GM06990 (cell line): ENCODE data around the gene ARAP2.

Source experiments
- DNase-seq: peaks from one replicate; pipeline ENCODE4 v3.0.0-alpha.2; 2011; ENCODE audit not compliant: insufficient read length; ENCODE audit errors: extremely low read depth
- H3K27me3 ChIP-seq: replicated peaks from 2 replicates; pipeline ENCODE4 v1.6.0; 2011; ENCODE audit warnings: low read length; ENCODE audit not compliant: control insufficient read depth, insufficient read depth
- H3K36me3 ChIP-seq: 2 replicates; pipeline ENCODE4 v1.5.1; 2011; ENCODE audit warnings: low read length; ENCODE audit not compliant: control insufficient read depth, insufficient read depth
- H3K4me3 ChIP-seq: replicated peaks from 2 replicates; pipeline ENCODE4 v1.5.1; 2011; ENCODE audit warnings: low read depth, mild to moderate bottlenecking, control low read depth, low read length
- CTCF ChIP-seq: IDR thresholded peaks from 2 replicates; pipeline ENCODE4 v1.5.1; 2011; ENCODE audit warnings: low read length, control low read depth, mild to moderate bottlenecking, inconsistent platforms; ENCODE audit not compliant: insufficient read depth, poor library complexity, severe bottlenecking

Gene ARAP2

GRCh38 chr4:36082817-36083216 lies 161.5 kb downstream of the ARAP2 start:
- Histone ChIP-seq H3K27me3 (no peaks in the 10 kb centered on the region), H3K4me3 (no peak overlapping the region), H3K36me3 (peaks cover under 1% of the 10 kb centered on the region; the same call in 1 of the 2 replicates)
- no peak for DNase-seq
- no peak for TF ChIP-seq CTCF

GRCh38 chr4:36081185-36081584 lies 163.1 kb downstream of the ARAP2 start:
- Histone ChIP-seq H3K4me3 (no peak overlapping the region), H3K36me3 (peaks cover 2% of the 10 kb centered on the region; the same call in 1 of the 2 replicates), H3K27me3 (no peaks in the 10 kb centered on the region)
- TF ChIP-seq CTCF, result no peak
- peak; percentile 31 for DNase-seq

- DNase-seq, result no peak
- Histone ChIP-seq H3K27me3 (no peaks in the 10 kb centered on the region), H3K36me3 (peaks cover 2% of the 10 kb centered on the region; the same call in 1 of the 2 replicates), H3K4me3 (no peak overlapping the region)
- TF ChIP-seq CTCF, result no peak
Observed at GRCh38 chr4:36079666-36080065, 164.6 kb downstream of the ARAP2 start.

- H3K36me3 ChIP-seq, result peaks cover 2% of the 10 kb centered on the region; the same call in 1 of the 2 replicates
- no peaks in the 10 kb centered on the region for H3K27me3 ChIP-seq
Observed at GRCh38 chr4:36078319-36078718, 166.0 kb downstream of the ARAP2 start.

GRCh38 chr4:36072529-36072928 lies 171.8 kb downstream of the ARAP2 start:
- TF ChIP-seq CTCF, result no peak
- DNase-seq, result no peak
- no peaks in the 10 kb centered on the region for H3K27me3 ChIP-seq
- H3K4me3 ChIP-seq, result no peak overlapping the region
- no peaks in the 10 kb centered on the region; the same call in none of the 2 replicates for H3K36me3 ChIP-seq

More at GRCh38 chr4:36078319-36078718, 166.0 kb downstream of the ARAP2 start:
- TF ChIP-seq CTCF, result no peak
- DNase-seq, result no peak
- H3K4me3 ChIP-seq, result no peak overlapping the region

GRCh38 chr4:36067116-36067515 lies 177.2 kb downstream of the ARAP2 start:
- DNase-seq, result no peak
- peaks cover 2% of the 10 kb centered on the region for H3K36me3 ChIP-seq
- no peak for TF ChIP-seq CTCF
- H3K27me3 ChIP-seq, result no peaks in the 10 kb centered on the region
- no peak overlapping the region for H3K4me3 ChIP-seq
